Testis (tissue), 3 donors: ENCODE results near the gene EHBP1. TPM values are rescaled to one million over a fixed set of nuclear protein-coding genes. Genes with fewer than 3 reads are reported as not detected.
"Not testable (repeated sequence)": the region's sequence is repeated elsewhere in the genome, so short reads cannot be mapped to it uniquely, and the experiment has no call there.

ENCODE experiments used
- DNase-seq: peaks from one replicate; pipeline ENCODE4 v3.0.0-alpha.2; 2019
- H3K27ac ChIP-seq, 2 donors: fragments of 200-600 bp; sonication (generic); one replicate each; pipeline ENCODE4 v1.5.1; 2019
- H3K27me3 ChIP-seq: fragments of 200-600 bp; sonication (generic); one replicate; pipeline ENCODE4 v1.5.1; 2019
- H3K36me3 ChIP-seq: fragments of 200-600 bp; sonication (generic); one replicate; pipeline ENCODE4 v1.5.1; 2017; ENCODE audit warnings: low read depth; ENCODE audit errors: missing control alignments
- H3K4me1 ChIP-seq: fragments of 200-600 bp; sonication (generic); one replicate; pipeline ENCODE4 v1.5.1; 2019
- H3K4me3 ChIP-seq, 2 donors: fragments of 200-600 bp; sonication (generic); one replicate each; pipeline ENCODE4 v1.5.1; 2017 to 2019
- H3K9me3 ChIP-seq: fragments of 200-600 bp; sonication (generic); one replicate; pipeline ENCODE4 v1.5.1; 2017
- CTCF ChIP-seq, 3 experiments: fragments of 450-650 bp in 2 of 3; fragments of 200-600 bp in 1 of 3; sonication (generic) in 1 of 3; IDR thresholded peaks; one replicate each; pipeline ENCODE4 v1.5.1; 2016 to 2019; ENCODE audit warnings: antibody characterized with exemption in 3 of 3, mild to moderate bottlenecking in 2 of 3, moderate library complexity in 1 of 3
- POLR2A ChIP-seq: fragments of 450-650 bp; IDR thresholded peaks from one replicate; pipeline ENCODE4 v1.6.1; 2017; ENCODE audit warnings: antibody characterized with exemption, mild to moderate bottlenecking, moderate library complexity
- WGBS, 2 donors: methylation state at CpG; one replicate each; pipeline ENCODE4 v1.1.5; 2018; 5-methylcytosine and 5-hydroxymethylcytosine counted together
- intact Hi-C: fragments of 100-400 bp; cut with DNase I; formaldehyde crosslinking; loops from one replicate; pipeline ENCODE4 v1.15.1; 2023; ENCODE audit warnings: low total_unique reads
- polyA plus RNA-seq: library from polyadenylated mRNA; stranded (reverse); fragments of 350-450 nt; fragmentation: Illumina TruSeq; extraction: RNeasy Lipid Tissue Mini Kit (QIAGEN cat#74804); gene quantifications from one replicate; pipeline ENCODE4 v1.2.3, GENCODE V29; 2014; ENCODE audit warnings: low read depth, low replicate concordance; ENCODE audit not compliant: insufficient read depth
- total RNA-seq, 2 donors: library from RNA; depleted of rRNA; stranded (reverse); fragments of >200 nt; gene quantifications; one replicate each; pipeline ENCODE4 v1.2.3, GENCODE V29; 2016

The EHBP1 gene
- total and polyA plus RNA-seq, 3 donors from 2014 or later, result 69.3 to 99.5 (median 86.8) TPM

- no peaks in the 10 kb centered on the region for H3K27me3 ChIP-seq
- H3K4me3 ChIP-seq, result no peak overlapping the region
- intact Hi-C loops, result no loop called here
- H3K27ac ChIP-seq, result no peak overlapping the region
- H3K9me3 ChIP-seq, result no peaks in the 10 kb centered on the region
- 88 to 94% methylated on average over 2 of the region's 2 CpGs for WGBS, 2 donors
- no peaks in the 10 kb centered on the region for H3K36me3 ChIP-seq
- DNase-seq, result no peak
- H3K4me1 ChIP-seq, result no peaks in the 10 kb centered on the region
- TF ChIP-seq CTCF (IDR thresholded peaks at IDR 0.05) (no peak), POLR2A (no peak)
These were observed 41.7 kb downstream of the EHBP1 start for GRCh38 chr2:62747169-62747568.

- no peak overlapping the region for H3K27ac ChIP-seq
- TF ChIP-seq CTCF (IDR thresholded peaks at IDR 0.05) (no peak), POLR2A (no peak)
- no peaks in the 10 kb centered on the region for H3K9me3 ChIP-seq
- no peaks in the 10 kb centered on the region for H3K36me3 ChIP-seq
- WGBS, 2 donors, result 94 to 97% methylated on average over 4 of the region's 4 CpGs
- intact Hi-C loops, result no loop called here
- H3K4me3 ChIP-seq, result no peak overlapping the region
- no peaks in the 10 kb centered on the region for H3K4me1 ChIP-seq
- H3K27me3 ChIP-seq, result no peaks in the 10 kb centered on the region
- DNase-seq, result no peak
These were observed 42.4 kb downstream of the EHBP1 start for GRCh38 chr2:62747876-62748275.

GRCh38 chr2:62749111-62749510 lies 43.6 kb downstream of the EHBP1 start:
- H3K36me3 ChIP-seq, H3K9me3 ChIP-seq, H3K27me3 ChIP-seq, H3K27ac ChIP-seq, H3K4me1 ChIP-seq, H3K4me3 ChIP-seq, DNase-seq, intact Hi-C loops: not testable (repeated sequence)
- 92 to 100% methylated on average over 1 of the region's 1 CpG for WGBS, 2 donors

GRCh38 chr2:62757029-62757428 lies 51.5 kb downstream of the EHBP1 start:
- Histone ChIP-seq H3K36me3 (no peaks in the 10 kb centered on the region), H3K4me3 (no peak overlapping the region), H3K27me3 (no peaks in the 10 kb centered on the region), H3K27ac (no peak overlapping the region), H3K4me1 (no peaks in the 10 kb centered on the region), H3K9me3 (no peaks in the 10 kb centered on the region)
- no peak for DNase-seq
- no peak for TF ChIP-seq CTCF (IDR thresholded peaks at IDR 0.05)
- no peak for TF ChIP-seq POLR2A
- WGBS, 2 donors, result 96 to 100% methylated on average over 3 of the region's 3 CpGs
- intact Hi-C loops, result no loop called here

- 59 to 62% methylated on average over 2 of the region's 2 CpGs for WGBS, 2 donors
- no peak overlapping the region for H3K4me3 ChIP-seq
- DNase-seq, result no peak
- no peaks in the 10 kb centered on the region for H3K9me3 ChIP-seq
- no peaks in the 10 kb centered on the region for H3K4me1 ChIP-seq
- H3K27ac ChIP-seq, result no peak overlapping the region
- intact Hi-C loops, result no loop called here
- TF ChIP-seq POLR2A (no peak), CTCF (IDR thresholded peaks at IDR 0.05) (no peak)
- H3K36me3 ChIP-seq, result no peaks in the 10 kb centered on the region
- no peaks in the 10 kb centered on the region for H3K27me3 ChIP-seq
These were observed 54.5 kb downstream of the EHBP1 start for GRCh38 chr2:62760026-62760425.
